ENCODE data around the gene TNFRSF1B. TPM values are rescaled to one million over a fixed set of nuclear protein-coding genes. Genes with fewer than 3 reads are reported as not detected.

The TNFRSF1B gene
- total and polyA plus RNA-seq, 9 of the 15 experiments (the other 6 are each of a cell fraction or from before 2014, with no cell fraction given): 8.8 to 91.3 (median 36.0) TPM

DNA sequence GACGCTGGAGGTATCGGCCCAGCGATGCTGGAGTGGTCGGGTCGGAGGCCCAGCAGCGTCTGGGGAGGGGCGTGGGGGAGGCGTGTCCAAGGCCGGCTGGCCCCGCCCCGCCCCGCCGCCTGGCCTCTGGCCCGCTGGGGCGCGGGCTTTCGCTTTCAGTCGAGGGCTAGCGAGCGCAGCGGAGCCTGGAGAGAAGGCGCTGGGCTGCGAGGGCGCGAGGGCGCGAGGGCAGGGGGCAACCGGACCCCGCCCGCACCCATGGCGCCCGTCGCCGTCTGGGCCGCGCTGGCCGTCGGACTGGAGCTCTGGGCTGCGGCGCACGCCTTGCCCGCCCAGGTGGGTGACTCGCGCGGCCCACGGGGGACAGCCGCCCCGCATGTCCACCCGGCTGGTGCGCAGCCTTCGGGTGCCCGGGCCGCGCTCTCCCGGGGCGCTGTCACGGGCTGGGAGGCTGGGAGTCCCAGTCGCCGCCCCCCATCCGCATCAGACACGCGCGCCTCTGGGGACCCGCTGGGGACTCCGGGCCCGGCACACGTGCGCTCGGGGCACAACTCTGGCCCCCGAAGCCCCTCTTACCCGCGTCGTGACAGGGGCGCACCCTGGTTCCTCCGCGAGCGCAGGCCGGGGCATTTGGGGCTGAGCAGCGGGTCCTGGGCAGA is at the start of gene TNFRSF1B (continued):
- TF ChIP-seq, protein P1, sequence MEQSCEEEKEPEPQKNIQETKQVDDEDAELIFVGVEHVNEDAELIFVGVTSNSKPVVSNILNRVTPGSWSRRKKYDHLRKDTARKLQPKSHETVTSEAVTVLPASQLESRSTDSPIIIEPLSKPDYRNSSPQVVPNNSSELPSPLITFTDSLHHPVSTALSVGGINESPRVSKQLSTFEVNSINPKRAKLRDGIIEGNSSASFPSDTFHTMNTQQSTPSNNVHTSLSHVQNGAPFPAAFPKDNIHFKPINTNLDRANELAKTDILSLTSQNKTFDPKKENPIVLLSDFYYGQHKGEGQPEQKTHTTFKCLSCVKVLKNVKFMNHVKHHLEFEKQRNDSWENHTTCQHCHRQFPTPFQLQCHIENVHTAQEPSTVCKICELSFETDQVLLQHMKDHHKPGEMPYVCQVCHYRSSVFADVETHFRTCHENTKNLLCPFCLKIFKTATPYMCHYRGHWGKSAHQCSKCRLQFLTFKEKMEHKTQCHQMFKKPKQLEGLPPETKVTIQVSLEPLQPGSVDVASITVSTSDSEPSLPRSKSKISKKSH (CRISPR knock-in tag; IDR thresholded peaks at IDR 0.05): no peak
- TF ChIP-seq ZNF589 (CRISPR knock-in tag; IDR thresholded peaks at IDR 0.05; ENCODE audit: low read depth): 0 out of 2 replicates have a peak, but pooled peaks have one; percentile 33
- no peak for TF ChIP-seq ZNF347 (CRISPR knock-in tag; IDR thresholded peaks at IDR 0.05; ENCODE audit: low read depth)
- TF ChIP-seq, protein P2, sequence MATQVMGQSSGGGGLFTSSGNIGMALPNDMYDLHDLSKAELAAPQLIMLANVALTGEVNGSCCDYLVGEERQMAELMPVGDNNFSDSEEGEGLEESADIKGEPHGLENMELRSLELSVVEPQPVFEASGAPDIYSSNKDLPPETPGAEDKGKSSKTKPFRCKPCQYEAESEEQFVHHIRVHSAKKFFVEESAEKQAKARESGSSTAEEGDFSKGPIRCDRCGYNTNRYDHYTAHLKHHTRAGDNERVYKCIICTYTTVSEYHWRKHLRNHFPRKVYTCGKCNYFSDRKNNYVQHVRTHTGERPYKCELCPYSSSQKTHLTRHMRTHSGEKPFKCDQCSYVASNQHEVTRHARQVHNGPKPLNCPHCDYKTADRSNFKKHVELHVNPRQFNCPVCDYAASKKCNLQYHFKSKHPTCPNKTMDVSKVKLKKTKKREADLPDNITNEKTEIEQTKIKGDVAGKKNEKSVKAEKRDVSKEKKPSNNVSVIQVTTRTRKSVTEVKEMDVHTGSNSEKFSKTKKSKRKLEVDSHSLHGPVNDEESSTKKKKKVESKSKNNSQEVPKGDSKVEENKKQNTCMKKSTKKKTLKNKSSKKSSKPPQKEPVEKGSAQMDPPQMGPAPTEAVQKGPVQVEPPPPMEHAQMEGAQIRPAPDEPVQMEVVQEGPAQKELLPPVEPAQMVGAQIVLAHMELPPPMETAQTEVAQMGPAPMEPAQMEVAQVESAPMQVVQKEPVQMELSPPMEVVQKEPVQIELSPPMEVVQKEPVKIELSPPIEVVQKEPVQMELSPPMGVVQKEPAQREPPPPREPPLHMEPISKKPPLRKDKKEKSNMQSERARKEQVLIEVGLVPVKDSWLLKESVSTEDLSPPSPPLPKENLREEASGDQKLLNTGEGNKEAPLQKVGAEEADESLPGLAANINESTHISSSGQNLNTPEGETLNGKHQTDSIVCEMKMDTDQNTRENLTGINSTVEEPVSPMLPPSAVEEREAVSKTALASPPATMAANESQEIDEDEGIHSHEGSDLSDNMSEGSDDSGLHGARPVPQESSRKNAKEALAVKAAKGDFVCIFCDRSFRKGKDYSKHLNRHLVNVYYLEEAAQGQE (IDR thresholded peaks at IDR 0.05; ENCODE audit: borderline replicate concordance): peak; percentile 27; the same call in 1 of the 2 replicates
- TF ChIP-seq, protein P2 (CRISPR knock-in tag; IDR thresholded peaks at IDR 0.05; ENCODE audit: low read depth): peak; percentile 83; the same call in 1 of the 2 replicates
- no peak for TF ChIP-seq MCM2 (IDR thresholded peaks at IDR 0.05; ENCODE audit: low read depth)
- TF ChIP-seq, protein P3, sequence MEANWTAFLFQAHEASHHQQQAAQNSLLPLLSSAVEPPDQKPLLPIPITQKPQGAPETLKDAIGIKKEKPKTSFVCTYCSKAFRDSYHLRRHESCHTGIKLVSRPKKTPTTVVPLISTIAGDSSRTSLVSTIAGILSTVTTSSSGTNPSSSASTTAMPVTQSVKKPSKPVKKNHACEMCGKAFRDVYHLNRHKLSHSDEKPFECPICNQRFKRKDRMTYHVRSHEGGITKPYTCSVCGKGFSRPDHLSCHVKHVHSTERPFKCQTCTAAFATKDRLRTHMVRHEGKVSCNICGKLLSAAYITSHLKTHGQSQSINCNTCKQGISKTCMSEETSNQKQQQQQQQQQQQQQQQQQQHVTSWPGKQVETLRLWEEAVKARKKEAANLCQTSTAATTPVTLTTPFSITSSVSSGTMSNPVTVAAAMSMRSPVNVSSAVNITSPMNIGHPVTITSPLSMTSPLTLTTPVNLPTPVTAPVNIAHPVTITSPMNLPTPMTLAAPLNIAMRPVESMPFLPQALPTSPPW (CRISPR knock-in tag; IDR thresholded peaks at IDR 0.05): peak; percentile 70
- no peak for TF ChIP-seq ESRRB (CRISPR knock-in tag; IDR thresholded peaks at IDR 0.05; ENCODE audit: borderline replicate concordance)
- peak; percentile 98 for TF ChIP-seq POLR2G (IDR thresholded peaks at IDR 0.05; ENCODE audit: low read depth, low read length)
- TF ChIP-seq, protein P4, sequence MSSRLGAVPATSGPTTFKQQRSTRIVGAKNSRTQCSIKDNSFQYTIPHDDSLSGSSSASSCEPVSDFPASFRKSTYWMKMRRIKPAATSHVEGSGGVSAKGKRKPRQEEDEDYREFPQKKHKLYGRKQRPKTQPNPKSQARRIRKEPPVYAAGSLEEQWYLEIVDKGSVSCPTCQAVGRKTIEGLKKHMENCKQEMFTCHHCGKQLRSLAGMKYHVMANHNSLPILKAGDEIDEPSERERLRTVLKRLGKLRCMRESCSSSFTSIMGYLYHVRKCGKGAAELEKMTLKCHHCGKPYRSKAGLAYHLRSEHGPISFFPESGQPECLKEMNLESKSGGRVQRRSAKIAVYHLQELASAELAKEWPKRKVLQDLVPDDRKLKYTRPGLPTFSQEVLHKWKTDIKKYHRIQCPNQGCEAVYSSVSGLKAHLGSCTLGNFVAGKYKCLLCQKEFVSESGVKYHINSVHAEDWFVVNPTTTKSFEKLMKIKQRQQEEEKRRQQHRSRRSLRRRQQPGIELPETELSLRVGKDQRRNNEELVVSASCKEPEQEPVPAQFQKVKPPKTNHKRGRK (tag; IDR thresholded peaks at IDR 0.05): no peak
- TF ChIP-seq HCFC1 (IDR thresholded peaks at IDR 0.05; ENCODE audit: low read depth, low read length): 0 out of 2 replicates have a peak, but pooled peaks have one; percentile 32
- peak; percentile 56; the same call in 1 of the 2 replicates for TF ChIP-seq NFIC (IDR thresholded peaks at IDR 0.05)
- 0 out of 2 replicates have a peak, but pooled peaks have one; percentile 42 for TF ChIP-seq ZNF584 (CRISPR knock-in tag; IDR thresholded peaks at IDR 0.05; ENCODE audit: low read depth)
- TF ChIP-seq GATAD2B (IDR thresholded peaks at IDR 0.05; ENCODE audit: borderline replicate concordance): peak; percentile 99
